PC-9 (cell line): ENCODE data around the gene POMT1. TPM values are rescaled to one million over a fixed set of nuclear protein-coding genes. Genes with fewer than 3 reads are reported as not detected.

Source experiments
- BruUV-seq: library from RNA; stranded (reverse); fragments of 400-500 nt; replicated peaks from 2 replicates; lab custom pipeline; 2021; lab: Mats Ljungman, UMichigan
- CTCF ChIA-PET: fragments of 300-600 bp; sonication (Branson Sonifier 250); formaldehyde crosslinking; loops from one replicate; lab custom pipeline; 2022; ENCODE audit warnings: antibody characterized with exemption; lab: Charles Lee
- POLR2A ChIA-PET: fragments of 300-600 bp; sonication (Branson Sonifier 250); formaldehyde crosslinking; loops from one replicate; lab custom pipeline; 2022; ENCODE audit warnings: antibody characterized with exemption; ENCODE audit not compliant: unreplicated experiment; lab: Charles Lee
- DNase-seq, 2 experiments: peaks; one replicate each; pipeline versions ENCODE4 v3.0.0 to v3.0.0-alpha.2; 2015 to 2022; ENCODE audit warnings: mixed read lengths in 1 of 2
- H2AFZ ChIP-seq: fragments of 200-600 bp; sonication (generic); 2 replicates; pipeline ENCODE4 v1.8.1; 2017; ENCODE audit warnings: antibody characterized with exemption
- H3F3A ChIP-seq: fragments of 200-600 bp; sonication (generic); 2 replicates; pipeline ENCODE4 v1.8.1; 2017; ENCODE audit warnings: antibody characterized with exemption, mild to moderate bottlenecking, low read depth; ENCODE audit not compliant: insufficient read depth
- H3K27ac ChIP-seq: fragments of 200-600 bp; sonication (generic); 2 replicates; pipeline ENCODE4 v1.6.1; 2016; ENCODE audit warnings: mixed run types
- H3K27me3 ChIP-seq: fragments of 200-600 bp; sonication (generic); 2 replicates; pipeline ENCODE4 v1.6.1; 2016; ENCODE audit warnings: low read depth, mixed run types; ENCODE audit not compliant: insufficient read depth
- H3K36me3 ChIP-seq: fragments of 200-600 bp; sonication (generic); 2 replicates; pipeline ENCODE4 v1.6.1; 2016; ENCODE audit warnings: low read depth, mixed run types
- H3K4me1 ChIP-seq: fragments of 200-600 bp; sonication (generic); replicated peaks from 2 replicates; pipeline ENCODE4 v1.6.1; 2016; ENCODE audit warnings: mixed run types; ENCODE audit not compliant: insufficient read depth
- H3K4me2 ChIP-seq: fragments of 200-600 bp; sonication (generic); 2 replicates; pipeline ENCODE4 v1.6.1; 2017; ENCODE audit warnings: mixed run types
- H3K4me3 ChIP-seq: fragments of 200-600 bp; sonication (generic); 2 replicates; pipeline ENCODE4 v1.6.1; 2016; ENCODE audit warnings: mixed run types
- H3K79me2 ChIP-seq: fragments of 200-600 bp; sonication (generic); 2 replicates; pipeline ENCODE4 v1.6.1; 2017; ENCODE audit warnings: low read depth, mixed run types
- H3K9me2 ChIP-seq: fragments of 200-600 bp; sonication (generic); 2 replicates; pipeline ENCODE4 v1.8.1; 2017; ENCODE audit warnings: mild to moderate bottlenecking; ENCODE audit not compliant: insufficient read depth
- H3K9me3 ChIP-seq: fragments of 200-600 bp; sonication (generic); 2 replicates; pipeline ENCODE4 v1.8.1; 2016; ENCODE audit warnings: low read depth; ENCODE audit not compliant: insufficient read depth
- H4K20me1 ChIP-seq: fragments of 200-600 bp; sonication (generic); 2 replicates; pipeline ENCODE4 v1.8.1; 2017; ENCODE audit not compliant: insufficient read depth
- EZH2 ChIP-seq: fragments of 200-600 bp; sonication (generic); IDR thresholded peaks from 2 replicates; pipeline ENCODE4 v1.8.0; 2017; ENCODE audit warnings: antibody characterized with exemption, low read depth
- intact Hi-C: fragments of 100-400 bp; cut with micrococcal nuclease; formaldehyde crosslinking; loops from one replicate; pipeline ENCODE4 v1.10.0; 2022; ENCODE audit not compliant: unreplicated experiment
- total RNA-seq: library from RNA; stranded (reverse); gene quantifications from 2 replicates; pipeline ENCODE4 v1.2.3, GENCODE V29; 2021
- TF ChIP-seq, protein P1 (sequence below): fragments of 200-600 bp; sonication (generic); conservative IDR thresholded peaks from 2 replicates; pipeline ENCODE4 v1.6.1; 2017; ENCODE audit warnings: mixed run types, antibody characterized with exemption, mild to moderate bottlenecking, moderate library complexity

Gene POMT1
- total RNA-seq, 1 experiment from 2014 or later = 35.3 TPM

DNA sequence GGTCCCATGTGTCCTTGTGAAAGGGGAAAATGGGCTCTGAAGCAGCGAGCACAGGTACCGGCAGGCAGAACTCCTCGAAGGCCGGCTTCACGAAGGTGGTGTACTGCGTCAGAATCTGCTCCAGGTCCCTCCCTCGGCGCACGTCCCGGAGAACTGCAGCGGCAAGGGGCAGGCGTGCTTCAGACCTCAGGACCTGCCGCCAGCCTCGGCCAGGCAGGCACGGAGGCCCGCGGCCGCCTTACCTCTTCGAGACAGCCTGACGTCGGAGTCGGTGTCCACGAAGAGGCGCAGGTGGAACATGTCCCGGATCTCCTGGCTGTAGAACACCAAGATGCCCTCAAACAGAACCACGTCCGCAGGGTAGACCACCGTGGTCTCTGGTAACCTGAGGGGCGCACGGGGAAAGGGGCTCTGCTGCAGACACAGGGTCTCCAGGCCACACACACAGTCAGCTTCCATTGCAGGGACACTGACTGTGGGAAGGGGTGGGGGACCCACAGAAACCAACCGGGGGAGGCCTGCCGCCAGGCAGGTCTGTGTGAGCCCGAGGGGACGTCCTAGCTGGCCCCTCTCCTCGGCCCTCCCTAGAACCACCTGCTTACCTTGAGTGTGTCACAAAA lies 26.3 kb downstream of the POMT1 start:
- Histone ChIP-seq H2AFZ (no peak overlapping the region), H3K79me2 (no peaks in the 10 kb centered on the region), H3K27me3 (no peaks in the 10 kb centered on the region), H3F3A (peaks cover 8% of the 10 kb centered on the region), H3K36me3 (0 out of 2 replicates have a peak, but pooled peaks cover 4% of the 10 kb centered on the region), H4K20me1 (peaks cover under 1% of the 10 kb centered on the region), H3K9me2 (no peaks in the 10 kb centered on the region), H3K4me1 (0 out of 2 replicates have a peak, but pooled peaks cover 6% of the 10 kb centered on the region), H3K27ac (no peak overlapping the region), H3K4me3 (no peak overlapping the region), H3K4me2 (no peak overlapping the region), H3K9me3 (no peaks in the 10 kb centered on the region)
- BruUV-seq = no TSS peak
- POLR2A ChIA-PET = no interaction called here
- TF ChIP-seq, protein P1, sequence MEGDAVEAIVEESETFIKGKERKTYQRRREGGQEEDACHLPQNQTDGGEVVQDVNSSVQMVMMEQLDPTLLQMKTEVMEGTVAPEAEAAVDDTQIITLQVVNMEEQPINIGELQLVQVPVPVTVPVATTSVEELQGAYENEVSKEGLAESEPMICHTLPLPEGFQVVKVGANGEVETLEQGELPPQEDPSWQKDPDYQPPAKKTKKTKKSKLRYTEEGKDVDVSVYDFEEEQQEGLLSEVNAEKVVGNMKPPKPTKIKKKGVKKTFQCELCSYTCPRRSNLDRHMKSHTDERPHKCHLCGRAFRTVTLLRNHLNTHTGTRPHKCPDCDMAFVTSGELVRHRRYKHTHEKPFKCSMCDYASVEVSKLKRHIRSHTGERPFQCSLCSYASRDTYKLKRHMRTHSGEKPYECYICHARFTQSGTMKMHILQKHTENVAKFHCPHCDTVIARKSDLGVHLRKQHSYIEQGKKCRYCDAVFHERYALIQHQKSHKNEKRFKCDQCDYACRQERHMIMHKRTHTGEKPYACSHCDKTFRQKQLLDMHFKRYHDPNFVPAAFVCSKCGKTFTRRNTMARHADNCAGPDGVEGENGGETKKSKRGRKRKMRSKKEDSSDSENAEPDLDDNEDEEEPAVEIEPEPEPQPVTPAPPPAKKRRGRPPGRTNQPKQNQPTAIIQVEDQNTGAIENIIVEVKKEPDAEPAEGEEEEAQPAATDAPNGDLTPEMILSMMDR = no peak
- TF ChIP-seq EZH2 = no peak
- intact Hi-C loops = no loop called here
- CTCF ChIA-PET = no interaction called here
- no peak for DNase-seq

DNA sequence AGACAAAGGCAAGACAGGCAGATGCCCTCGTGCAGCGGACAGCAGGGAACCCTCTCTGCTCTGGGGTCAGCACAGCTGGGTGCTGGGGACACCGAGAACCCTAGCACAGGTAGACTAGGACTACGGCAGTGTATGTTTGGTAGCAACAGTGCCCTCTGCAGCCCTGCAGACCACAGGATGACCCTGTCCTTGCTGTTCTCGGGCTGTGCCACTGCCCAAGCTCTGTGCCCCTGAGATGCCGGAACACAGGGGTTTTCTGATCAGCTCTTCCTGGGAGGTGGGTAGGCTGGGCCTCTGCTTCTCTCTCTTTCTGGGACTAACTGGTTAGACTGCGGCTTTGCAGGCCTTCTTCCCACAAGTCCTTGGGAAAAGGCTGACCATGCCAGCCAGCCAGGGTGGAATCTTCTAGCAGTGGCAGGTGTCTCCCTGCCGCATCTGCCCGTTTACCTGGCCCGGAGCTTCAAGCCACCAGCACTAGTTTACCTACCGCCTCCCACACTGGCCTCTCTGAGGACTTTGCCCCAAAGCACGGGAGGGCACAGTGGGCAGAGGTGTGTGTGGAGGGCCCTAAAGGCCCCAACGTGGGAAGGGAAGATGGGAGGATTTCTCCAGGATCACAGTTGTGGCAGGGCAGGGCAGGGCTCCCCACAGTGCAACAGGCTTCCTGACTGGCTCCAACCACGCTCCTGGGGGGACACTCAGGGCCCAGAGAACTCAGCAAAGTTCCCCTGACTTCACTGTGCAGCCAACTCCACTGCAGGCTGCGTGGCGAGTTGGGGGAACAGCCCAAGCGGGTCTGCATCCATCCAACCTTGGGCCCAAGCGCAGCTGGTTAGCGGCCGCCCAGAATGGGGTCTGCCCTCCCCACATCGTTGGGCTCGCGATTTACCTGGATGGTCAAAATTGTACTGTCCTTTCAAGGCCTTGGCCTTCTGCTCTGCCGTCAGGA lies 27.2 kb downstream of the POMT1 start:
- ChIA-PET CTCF (no interaction called here), POLR2A (no interaction called here)
- 0 out of 2 replicates have a peak, but pooled peaks cover 6% of the 10 kb centered on the region for H3K4me1 ChIP-seq
- no peaks in the 10 kb centered on the region for H3K9me3 ChIP-seq
- DNase-seq = no peak
- peak overlapping the region; percentile 64 for H3K4me3 ChIP-seq
- H3K79me2 ChIP-seq = no peaks in the 10 kb centered on the region
- no peaks in the 10 kb centered on the region for H3K9me2 ChIP-seq
- intact Hi-C loops = no loop called here
- TSS peak; percentile 30 for BruUV-seq
- TF ChIP-seq EZH2 = no peak
- TF ChIP-seq, protein P1 = no peak
- H2AFZ ChIP-seq = peak overlapping the region; percentile 59
- H3K4me2 ChIP-seq = peak overlapping the region; percentile 84
- no peaks in the 10 kb centered on the region for H3K27me3 ChIP-seq
- no peak overlapping the region for H3K27ac ChIP-seq
- H3K36me3 ChIP-seq = 0 out of 2 replicates have a peak, but pooled peaks cover 4% of the 10 kb centered on the region
- peaks cover 8% of the 10 kb centered on the region for H3F3A ChIP-seq
- no peaks in the 10 kb centered on the region; the same call in 1 of the 2 replicates for H4K20me1 ChIP-seq

DNA sequence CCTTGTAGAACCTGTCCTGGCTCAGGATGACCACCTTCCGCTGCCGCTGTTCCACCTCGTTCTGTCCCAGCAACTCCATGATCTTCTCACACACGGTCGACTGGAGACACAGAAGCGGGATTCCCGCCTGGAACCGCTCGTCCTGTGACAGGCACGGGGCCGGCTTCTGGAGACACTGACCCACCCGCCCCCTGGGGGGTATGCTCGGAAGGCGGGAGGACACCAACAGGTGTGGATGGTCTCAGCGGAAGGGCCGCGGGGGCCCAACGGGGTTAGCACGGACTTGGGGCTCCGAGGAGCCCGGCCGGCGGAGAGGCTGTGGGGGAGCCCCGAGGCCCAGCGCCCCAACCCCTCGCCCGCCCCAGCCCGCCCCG lies 27.8 kb downstream of the POMT1 start:
- 0 out of 2 replicates have a peak, but pooled peaks cover 4% of the 10 kb centered on the region for H3K36me3 ChIP-seq
- intact Hi-C loops = no loop called here
- DNase-seq = peak; percentile 45

More for the DNA sequence above, 27.8 kb downstream of the POMT1 start:
- peak overlapping the region; percentile 59 for H2AFZ ChIP-seq
- H3K9me2 ChIP-seq = no peaks in the 10 kb centered on the region
- peak overlapping the region; percentile 64 for H3K4me3 ChIP-seq
- POLR2A ChIA-PET = no interaction called here
- H4K20me1 ChIP-seq = no peaks in the 10 kb centered on the region
- H3F3A ChIP-seq = peaks cover 8% of the 10 kb centered on the region
- H3K4me1 ChIP-seq = 0 out of 2 replicates have a peak, but pooled peaks cover 6% of the 10 kb centered on the region
- H3K9me3 ChIP-seq = no peaks in the 10 kb centered on the region
- peak overlapping the region; percentile 84 for H3K4me2 ChIP-seq
- CTCF ChIA-PET = no interaction called here
- H3K79me2 ChIP-seq = no peaks in the 10 kb centered on the region
- TF ChIP-seq, protein P1 = no peak
- BruUV-seq = no TSS peak
- H3K27me3 ChIP-seq = no peaks in the 10 kb centered on the region
- H3K27ac ChIP-seq = no peak overlapping the region
